Fibroblast of mammary gland (primary cell): ENCODE measurements around the gene DENND6B.

Experiments used
- DNase-seq: peaks from one replicate; pipeline ENCODE4 v3.0.0-alpha.2; 2010; ENCODE audit warnings: low read depth
- H3K4me3 ChIP-seq: 2 replicates; pipeline ENCODE4 v1.5.1; 2011; ENCODE audit warnings: low read depth, mild to moderate bottlenecking, low read length, moderate library complexity; ENCODE audit not compliant: control insufficient read depth
- TF ChIP-seq, protein P1 (sequence below): conservative IDR thresholded peaks from 2 replicates; pipeline ENCODE4 v1.5.1; 2011; ENCODE audit warnings: low read depth, low read length, inconsistent platforms; ENCODE audit not compliant: control insufficient read depth, insufficient read depth

The DENND6B gene

DNA sequence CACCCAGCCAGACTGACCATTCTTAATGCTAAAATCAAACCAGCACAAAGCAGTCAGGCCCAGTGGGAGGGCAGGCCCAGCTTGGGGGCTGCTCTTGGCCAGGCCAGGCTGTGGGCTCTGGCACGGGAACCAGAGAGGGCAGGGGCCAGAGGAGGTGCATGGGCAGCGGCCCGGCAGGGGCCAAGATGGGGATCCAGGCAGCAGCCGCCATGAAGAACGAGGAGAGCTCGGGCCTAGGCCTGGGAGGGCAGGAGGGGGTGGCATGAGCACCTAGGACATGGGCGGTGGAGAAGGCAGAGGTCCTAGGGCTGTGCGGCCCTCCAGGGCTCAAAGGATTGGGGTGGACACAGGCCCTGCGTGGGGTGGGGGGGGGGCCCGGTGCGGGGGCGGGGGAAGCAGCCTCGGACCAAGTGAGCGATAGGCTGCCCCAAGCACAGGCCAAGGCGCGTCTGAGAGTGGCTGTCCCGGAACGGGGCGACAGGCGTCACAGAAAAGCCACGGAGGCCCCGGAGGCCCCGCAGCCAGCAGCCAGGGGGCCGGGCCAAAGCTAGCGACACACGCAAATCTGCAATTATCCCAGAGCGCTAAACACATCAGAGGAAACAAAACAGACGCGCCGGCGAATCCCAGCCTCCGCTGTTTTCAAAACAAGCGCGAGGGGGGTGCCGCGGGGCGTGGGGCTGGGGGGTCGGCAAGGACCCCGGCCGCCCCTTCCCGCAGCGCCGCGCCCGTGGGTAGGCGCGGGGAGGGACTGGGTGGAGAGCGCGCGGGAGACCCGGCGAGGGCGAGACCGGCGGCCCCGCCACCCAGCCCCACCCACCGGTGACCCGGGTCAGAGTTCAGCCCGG, 27.7 kb downstream of the DENND6B start:
- TF ChIP-seq, protein P1, sequence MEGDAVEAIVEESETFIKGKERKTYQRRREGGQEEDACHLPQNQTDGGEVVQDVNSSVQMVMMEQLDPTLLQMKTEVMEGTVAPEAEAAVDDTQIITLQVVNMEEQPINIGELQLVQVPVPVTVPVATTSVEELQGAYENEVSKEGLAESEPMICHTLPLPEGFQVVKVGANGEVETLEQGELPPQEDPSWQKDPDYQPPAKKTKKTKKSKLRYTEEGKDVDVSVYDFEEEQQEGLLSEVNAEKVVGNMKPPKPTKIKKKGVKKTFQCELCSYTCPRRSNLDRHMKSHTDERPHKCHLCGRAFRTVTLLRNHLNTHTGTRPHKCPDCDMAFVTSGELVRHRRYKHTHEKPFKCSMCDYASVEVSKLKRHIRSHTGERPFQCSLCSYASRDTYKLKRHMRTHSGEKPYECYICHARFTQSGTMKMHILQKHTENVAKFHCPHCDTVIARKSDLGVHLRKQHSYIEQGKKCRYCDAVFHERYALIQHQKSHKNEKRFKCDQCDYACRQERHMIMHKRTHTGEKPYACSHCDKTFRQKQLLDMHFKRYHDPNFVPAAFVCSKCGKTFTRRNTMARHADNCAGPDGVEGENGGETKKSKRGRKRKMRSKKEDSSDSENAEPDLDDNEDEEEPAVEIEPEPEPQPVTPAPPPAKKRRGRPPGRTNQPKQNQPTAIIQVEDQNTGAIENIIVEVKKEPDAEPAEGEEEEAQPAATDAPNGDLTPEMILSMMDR, result no peak
- H3K4me3 ChIP-seq, result no peak overlapping the region

DNA sequence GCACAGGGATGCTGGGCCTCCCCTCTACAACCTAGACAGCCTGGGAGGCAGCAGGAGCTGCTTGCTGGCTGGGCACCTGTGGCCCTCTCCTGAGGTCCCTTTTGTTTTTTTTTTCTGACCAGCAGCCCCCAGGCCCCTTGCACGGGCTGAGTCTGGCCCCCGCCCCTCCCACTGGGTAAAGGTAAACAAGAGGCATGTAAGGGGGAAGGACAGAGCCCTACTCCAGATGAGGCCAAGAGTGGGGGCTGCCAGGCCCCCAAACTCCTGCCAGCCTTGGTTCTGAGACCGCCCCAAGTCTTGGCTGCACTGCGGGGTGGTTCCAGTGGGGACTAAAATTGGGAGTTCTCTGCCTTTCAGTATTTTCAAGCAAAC, 28.6 kb downstream of the DENND6B start:
- no peak for DNase-seq
- TF ChIP-seq, protein P1, result no peak
- no peak overlapping the region for H3K4me3 ChIP-seq

More for the DNA sequence above, 27.7 kb downstream of the DENND6B start:
- DNase-seq, result no peak

DNA sequence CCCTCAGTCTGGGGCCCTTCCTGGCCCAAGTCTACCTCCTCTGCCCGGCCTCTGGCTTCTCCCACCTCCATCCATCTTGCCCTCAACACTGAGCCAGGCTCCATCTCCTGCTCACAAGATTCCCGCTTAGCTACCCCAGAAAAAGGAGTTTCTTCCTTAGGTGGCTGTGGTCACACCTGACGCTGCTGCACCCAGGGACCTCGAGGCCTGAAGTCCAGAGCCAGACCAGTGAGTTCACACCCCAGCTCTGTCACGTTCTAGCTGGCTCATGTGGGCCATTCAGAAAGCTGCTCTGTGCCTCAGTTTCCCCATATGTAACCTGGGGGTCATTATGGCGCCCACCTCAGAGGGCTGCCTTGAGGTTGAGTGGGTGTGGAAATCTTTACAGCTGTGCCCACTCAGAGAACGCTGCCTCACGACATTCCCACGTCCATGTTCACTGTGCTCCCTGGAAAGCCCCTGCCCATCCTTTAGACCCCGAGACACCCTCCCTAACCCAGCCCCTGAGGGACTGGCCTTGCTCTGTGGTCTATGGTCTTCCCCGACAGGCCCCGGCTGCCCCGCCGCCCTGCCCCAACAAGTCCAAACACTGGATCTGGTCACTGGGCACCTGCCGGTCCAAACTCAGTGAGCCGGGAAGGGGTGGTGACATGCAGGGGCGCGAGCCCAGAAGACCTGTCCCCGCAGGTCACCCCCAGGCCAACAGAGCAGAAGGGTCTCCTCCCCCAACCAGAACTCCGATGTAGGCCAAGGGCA, 29.1 kb downstream of the DENND6B start:
- DNase-seq, result no peak
- no peak overlapping the region for H3K4me3 ChIP-seq
- TF ChIP-seq, protein P1, result no peak

DNA sequence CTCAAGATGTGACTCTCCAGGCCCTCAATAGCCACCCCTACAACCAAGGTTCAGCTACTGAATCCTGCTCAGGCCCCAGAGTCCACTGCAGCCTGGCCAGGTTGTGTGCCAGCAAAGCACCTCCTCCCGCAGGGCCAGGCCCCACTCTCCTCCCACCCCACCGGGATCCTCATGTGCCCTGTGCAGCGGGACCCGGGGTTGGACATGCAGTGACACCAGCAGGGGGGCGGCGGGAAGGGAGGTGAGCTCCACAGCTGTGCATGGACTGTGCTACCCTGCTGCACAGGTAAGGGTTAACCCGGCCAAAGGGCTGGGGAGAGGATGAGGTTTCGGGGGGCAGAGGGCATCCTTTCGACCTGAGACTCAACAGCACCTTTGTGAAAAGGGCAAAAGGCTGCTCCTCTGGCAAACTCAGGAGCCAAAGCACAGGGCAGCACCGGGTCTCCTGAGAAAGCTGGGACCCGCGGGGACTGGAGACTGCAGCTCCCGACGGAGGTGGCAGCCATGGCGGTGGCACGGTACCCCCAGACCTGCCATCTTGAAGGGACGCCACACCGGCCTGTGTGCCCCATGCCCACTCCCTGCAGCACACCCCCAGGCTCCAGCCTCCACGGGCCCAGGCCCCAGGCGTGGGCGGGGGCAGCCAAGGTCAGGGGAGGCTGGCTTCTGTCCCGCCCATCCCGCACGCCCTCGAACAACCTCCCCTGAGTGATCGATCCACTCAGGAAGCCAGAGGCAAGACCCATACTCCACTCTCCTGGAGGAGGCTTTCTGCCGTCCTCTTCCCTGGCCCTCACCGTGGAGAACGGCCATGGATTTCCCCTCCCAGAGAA, 29.9 kb downstream of the DENND6B start:
- no peak overlapping the region for H3K4me3 ChIP-seq
- TF ChIP-seq, protein P1, result no peak
- no peak for DNase-seq

DNA sequence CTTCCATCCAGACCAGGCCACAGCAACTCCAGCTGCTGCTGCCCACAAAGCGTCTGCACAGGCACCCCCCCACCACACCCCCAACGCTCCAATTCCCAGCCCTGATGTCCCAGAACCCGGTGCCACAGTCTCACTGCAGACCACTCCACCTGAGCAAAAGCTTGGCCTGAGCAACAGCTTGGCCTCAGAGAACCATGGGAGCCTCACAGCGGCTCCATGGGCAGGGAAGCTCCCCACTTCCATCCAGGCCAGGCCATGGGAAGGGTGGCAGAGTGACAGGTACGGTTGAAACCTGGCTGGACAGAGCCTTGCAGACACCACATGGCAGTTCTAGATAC, 32.5 kb downstream of the DENND6B start:
- H3K4me3 ChIP-seq, result no peak overlapping the region
- TF ChIP-seq, protein P1, result no peak
- no peak for DNase-seq
